ENCODE results near the gene ARFGEF3. TPM values are rescaled to one million over a fixed set of nuclear protein-coding genes. Genes with fewer than 3 reads are reported as not detected.
"Not testable (repeated sequence)": the region's sequence is repeated elsewhere in the genome, so short reads cannot be mapped to it uniquely, and the experiment has no call there.

The ARFGEF3 gene
- 7.8 and 9.5 TPM in 2 replicates for total RNA-seq

DNA sequence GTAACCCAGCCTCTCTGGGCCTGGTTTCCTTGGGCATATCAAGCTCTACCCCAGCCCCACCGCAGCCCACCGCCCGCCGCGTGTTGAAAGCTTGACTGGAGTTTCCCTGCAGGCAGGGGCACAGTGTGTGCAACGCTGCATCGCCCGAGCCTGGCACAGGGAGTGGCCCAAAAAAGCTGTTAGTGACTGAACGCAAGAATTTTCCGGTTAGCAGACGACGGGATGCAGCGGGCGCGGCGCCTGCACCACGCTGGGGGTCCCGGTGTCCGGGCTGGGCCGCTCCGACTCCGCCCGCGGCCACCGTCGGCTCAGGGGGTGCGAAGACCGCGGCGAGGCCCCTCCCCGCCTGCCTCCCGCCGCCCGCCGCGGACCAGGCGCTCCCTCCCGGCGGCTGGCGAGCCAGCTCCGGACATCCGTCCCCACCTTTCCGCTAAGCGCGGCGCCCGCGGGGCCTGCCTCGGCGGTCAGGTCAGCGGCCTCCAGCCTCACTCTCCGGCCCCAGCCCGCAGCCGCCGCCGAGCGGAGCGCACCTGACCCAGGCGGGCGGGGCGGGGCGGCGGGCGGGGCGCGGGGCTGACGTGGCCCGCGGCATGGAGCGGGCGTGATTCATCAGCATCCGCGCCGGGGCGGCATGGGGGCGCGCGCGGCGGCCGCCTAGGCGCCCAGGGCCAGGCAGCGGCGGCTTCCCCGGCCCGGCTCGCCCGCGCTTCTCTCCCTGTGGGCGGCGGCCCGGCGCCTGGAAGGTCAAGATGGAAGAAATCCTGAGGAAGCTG is at the start of gene ARFGEF3:
Gene ARFGEF3, plus strand, starts transcription at position 602 of the 773 bp plus-strand sequence. Its CDS starts 148 bp downstream, at position 750.
- H3K4me3 ChIP-seq (ENCODE audit: low read depth, low read length): peak within 1 kb of the TSS; percentile 71
- no peak for DNase-seq (ENCODE audit: low read depth)
- no peak for TF ChIP-seq CTCF (conservative IDR thresholded peaks at IDR 0.05; ENCODE audit: low read depth, low read length)

DNA sequence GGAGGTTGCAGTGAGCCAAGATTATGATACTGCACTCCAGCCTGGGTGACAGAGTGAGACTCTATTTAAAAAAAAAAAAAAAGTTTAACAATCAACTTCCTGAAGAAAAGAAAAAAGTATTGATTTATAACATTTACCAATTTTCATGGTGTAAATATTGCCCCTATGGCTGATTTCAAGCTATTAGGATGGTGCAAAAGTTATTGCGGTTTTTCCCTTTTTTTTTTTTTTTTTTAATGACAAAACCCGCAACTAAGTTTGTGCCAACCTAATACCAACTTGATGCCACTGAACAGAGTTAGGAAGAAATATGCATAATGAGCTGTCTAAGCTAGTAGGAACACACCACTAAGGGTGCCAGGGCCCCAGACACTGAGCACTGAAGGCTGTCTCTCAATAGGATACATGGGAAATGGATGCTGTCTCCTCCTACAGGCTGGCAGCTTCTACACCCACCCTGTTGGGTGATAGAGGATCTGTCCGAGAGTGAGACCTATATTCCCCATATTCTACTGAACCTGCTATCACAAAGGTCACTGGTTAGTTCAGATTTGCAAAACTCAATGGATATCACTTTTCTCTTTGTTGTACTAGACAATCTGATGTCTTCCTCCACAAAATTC is 48.0 kb upstream of the ARFGEF3 start:
- DNase-seq (ENCODE audit: low read depth): no peak
- no peak for TF ChIP-seq CTCF (conservative IDR thresholded peaks at IDR 0.05; ENCODE audit: low read depth, low read length)
- no peak overlapping the region for H3K4me3 ChIP-seq (ENCODE audit: low read depth, low read length)

DNA sequence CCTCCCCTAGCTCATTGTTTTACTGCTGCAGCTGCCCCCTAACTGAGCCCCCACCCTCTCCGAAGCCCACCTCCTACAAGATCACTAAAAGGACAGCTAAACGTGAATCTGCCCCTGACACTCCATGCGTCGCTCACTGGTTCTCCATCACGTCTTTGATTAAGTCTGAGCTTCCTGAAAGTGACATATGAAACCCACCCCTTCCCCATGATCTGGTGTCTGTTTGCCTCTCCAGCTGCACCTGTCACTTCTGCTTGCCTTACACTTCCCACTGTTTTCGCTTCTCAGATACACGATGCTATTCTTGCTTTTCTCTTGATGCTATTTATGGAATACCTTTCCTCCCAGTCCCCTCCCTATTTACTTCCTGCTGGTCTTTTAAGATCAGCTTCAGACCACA is 46.5 kb upstream of the ARFGEF3 start:
- TF ChIP-seq CTCF (conservative IDR thresholded peaks at IDR 0.05; ENCODE audit: low read depth, low read length): no peak
- no peak for DNase-seq (ENCODE audit: low read depth)
- no peak overlapping the region for H3K4me3 ChIP-seq (ENCODE audit: low read depth, low read length)

DNA sequence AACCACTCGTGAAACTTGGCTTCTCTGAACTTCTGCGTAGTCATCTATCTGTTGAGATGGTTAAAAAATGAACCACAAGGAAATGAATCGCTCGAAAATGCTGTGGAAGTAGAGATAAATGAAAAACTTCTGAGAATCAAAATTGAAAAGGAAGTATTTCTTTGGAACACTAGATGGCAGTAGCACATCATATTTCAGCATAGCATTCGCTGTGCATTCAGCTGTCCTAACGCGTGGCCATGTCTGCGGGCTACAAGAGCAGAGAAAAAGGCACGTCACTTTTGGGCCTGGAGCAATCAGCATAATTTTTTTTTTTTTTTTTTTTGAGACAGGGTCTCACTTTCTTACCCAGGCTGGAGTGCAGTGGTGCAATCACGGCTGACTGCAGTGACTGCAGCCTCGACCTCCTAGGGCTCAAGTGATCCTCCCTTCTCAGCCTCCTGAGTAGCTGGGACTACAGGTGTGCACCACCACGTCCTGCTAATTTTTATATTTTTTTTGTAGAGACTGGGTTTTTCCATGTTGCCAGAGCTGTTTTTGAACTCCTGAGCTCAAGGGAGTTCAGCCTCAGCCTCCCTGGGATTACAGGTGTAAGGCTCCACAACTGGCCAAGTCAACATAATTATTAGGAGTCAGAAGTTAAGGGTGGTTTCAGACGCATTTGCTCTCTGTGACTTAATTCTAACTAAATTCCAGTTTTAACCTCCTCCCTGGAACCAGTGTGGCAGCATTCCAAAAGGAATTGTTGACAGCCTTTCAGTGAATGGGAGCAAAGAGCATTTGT is 45.7 kb upstream of the ARFGEF3 start:
- no peak for DNase-seq (ENCODE audit: low read depth)
- peak; percentile 71 for TF ChIP-seq CTCF (conservative IDR thresholded peaks at IDR 0.05; ENCODE audit: low read depth, low read length)
- H3K4me3 ChIP-seq (ENCODE audit: low read depth, low read length): no peak overlapping the region

DNA sequence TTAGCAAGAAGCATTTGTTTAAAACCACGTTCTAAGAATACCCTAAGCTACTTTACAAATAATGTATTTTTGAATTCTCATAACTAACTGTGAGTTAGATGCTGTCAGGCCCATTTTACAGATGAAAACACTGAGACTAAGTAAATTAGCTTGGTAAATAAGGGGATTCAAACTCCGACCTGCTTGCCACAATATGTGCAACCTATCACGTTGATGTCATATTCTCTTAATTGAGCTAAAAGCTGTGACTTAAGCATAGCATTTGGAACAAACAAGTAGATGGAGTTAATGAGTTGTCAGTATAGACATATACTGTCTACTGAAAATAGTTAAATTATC is 45.1 kb upstream of the ARFGEF3 start:
- no peak overlapping the region for H3K4me3 ChIP-seq (ENCODE audit: low read depth, low read length)
- DNase-seq (ENCODE audit: low read depth): no peak
- no peak for TF ChIP-seq CTCF (conservative IDR thresholded peaks at IDR 0.05; ENCODE audit: low read depth, low read length)

DNA sequence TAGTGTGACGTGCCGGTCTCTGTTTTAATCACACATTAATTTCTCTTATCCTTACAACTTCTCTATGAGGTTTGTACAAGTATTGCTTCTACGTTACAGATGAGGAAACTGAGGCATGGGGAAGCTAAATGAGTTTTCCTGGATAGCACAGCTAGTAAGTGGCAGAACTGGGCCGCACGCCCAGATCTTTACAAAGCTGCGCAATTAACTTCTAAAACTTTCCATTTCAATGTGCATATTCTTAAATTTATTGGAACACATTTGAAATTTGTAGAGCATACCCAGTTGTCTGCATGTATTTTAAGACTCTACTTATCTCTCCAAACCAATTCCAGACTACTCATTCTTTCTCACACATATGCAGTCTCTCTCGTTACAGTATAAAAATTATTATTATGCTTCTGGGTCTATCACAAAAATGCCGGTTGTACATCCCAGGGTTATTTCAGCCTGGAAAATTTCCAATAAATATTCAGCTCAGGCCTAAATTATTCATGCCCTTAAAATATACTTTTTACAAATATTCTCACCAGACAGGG is 44.3 kb upstream of the ARFGEF3 start:
- TF ChIP-seq CTCF (conservative IDR thresholded peaks at IDR 0.05; ENCODE audit: low read depth, low read length): no peak
- no peak for DNase-seq (ENCODE audit: low read depth)
- H3K4me3 ChIP-seq (ENCODE audit: low read depth, low read length): no peak overlapping the region

DNA sequence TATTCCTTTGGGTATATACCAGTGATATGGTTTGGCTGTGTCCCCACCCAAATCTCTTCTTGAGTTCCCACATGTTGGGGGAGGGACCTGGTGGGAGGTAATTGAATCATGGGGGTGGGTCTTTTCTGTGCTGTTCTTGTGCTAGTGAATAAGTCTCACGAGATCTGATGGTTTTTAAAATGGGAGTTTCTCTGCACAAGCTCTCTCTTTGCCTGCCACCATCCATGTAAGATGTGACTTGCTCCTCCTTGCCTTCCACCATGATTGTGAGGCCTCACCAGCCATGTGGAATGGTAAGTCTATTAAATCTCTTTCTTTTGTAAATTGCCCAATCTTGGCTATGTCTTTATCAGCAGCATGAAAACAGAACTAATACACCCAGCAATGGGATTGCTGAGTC is 42.5 kb upstream of the ARFGEF3 start:
- DNase-seq (ENCODE audit: low read depth); H3K4me3 ChIP-seq (ENCODE audit: low read depth, low read length): not testable (repeated sequence)
